GM08714 (cell line): ENCODE data around the gene SART1.

ENCODE experiments used
- H3K4me3 ChIP-seq: fragments of 200-500 bp; sonication (Bioruptor generic); 2 replicates; pipeline ENCODE4 v1.5.1; 2014; ENCODE audit warnings: mild to moderate bottlenecking, low read length, inconsistent platforms
- ZNF274 ChIP-seq: IDR thresholded peaks from 2 replicates; pipeline ENCODE4 v1.6.1; 2012; ENCODE audit warnings: mild to moderate bottlenecking, low read depth, low read length

The SART1 gene

GRCh38 chr11:65961267-65962140, at the start of gene SART1:
Gene SART1, plus strand, starts transcription at chr11:65961734. Its CDS starts 47 bp downstream, at chr11:65961781.
- H3K4me3 ChIP-seq = peak within 1 kb of the TSS; percentile 71
- TF ChIP-seq ZNF274 = no peak

- no peak for TF ChIP-seq ZNF274
- no peak overlapping the region for H3K4me3 ChIP-seq
Observed at GRCh38 chr11:65912845-65913244, 48.7 kb upstream of the SART1 start.

- no peak for TF ChIP-seq ZNF274
- H3K4me3 ChIP-seq = no peak overlapping the region
Observed at GRCh38 chr11:65915101-65915820, 46.3 kb upstream of the SART1 start.

GRCh38 chr11:65915821-65916251, 45.7 kb upstream of the SART1 start:
- H3K4me3 ChIP-seq = no peak overlapping the region
- TF ChIP-seq ZNF274 = no peak

GRCh38 chr11:65916391-65916790, 45.1 kb upstream of the SART1 start:
- TF ChIP-seq ZNF274 = no peak
- no peak overlapping the region for H3K4me3 ChIP-seq

- no peak for TF ChIP-seq ZNF274
- H3K4me3 ChIP-seq = no peak overlapping the region
Observed at GRCh38 chr11:65917077-65917433, 44.5 kb upstream of the SART1 start.

GRCh38 chr11:65917434-65918210, 43.9 kb upstream of the SART1 start:
- TF ChIP-seq ZNF274 = no peak
- H3K4me3 ChIP-seq = peak overlapping the region; percentile 83

GRCh38 chr11:65918211-65919140, 43.1 kb upstream of the SART1 start, which contains the start of gene C11orf68:
Gene C11orf68, minus strand, starts transcription at chr11:65919062. Its CDS starts 31 bp downstream, at chr11:65919031.
- peak within 1 kb of the TSS; percentile 87 for H3K4me3 ChIP-seq
- no peak for TF ChIP-seq ZNF274

- peak within 1 kb of the TSS; percentile 87 for H3K4me3 ChIP-seq
- TF ChIP-seq ZNF274 = no peak
Observed at GRCh38 chr11:65919141-65919572, 42.4 kb upstream of the SART1 start, which contains the start of gene DRAP1. Gene DRAP1, plus strand, starts transcription at chr11:65919426. Its CDS starts 76 bp downstream, at chr11:65919502.

GRCh38 chr11:65919573-65920371, 41.8 kb upstream of the SART1 start:
- H3K4me3 ChIP-seq = peak overlapping the region; percentile 87
- TF ChIP-seq ZNF274 = no peak

GRCh38 chr11:65920372-65920802, 41.1 kb upstream of the SART1 start:
- H3K4me3 ChIP-seq = peak overlapping the region; percentile 87; the same call in 1 of the 2 replicates
- TF ChIP-seq ZNF274 = no peak

- peak overlapping the region; percentile 87; the same call in 1 of the 2 replicates for H3K4me3 ChIP-seq
- no peak for TF ChIP-seq ZNF274
Observed at GRCh38 chr11:65921033-65921555, 40.4 kb upstream of the SART1 start.
